AG08395 (cell line): ENCODE data around the gene IFRD2.
"Not testable (repeated sequence)": the region's sequence is repeated elsewhere in the genome, so short reads cannot be mapped to it uniquely, and the experiment has no call there.

ENCODE experiments used
- DNase-seq: peaks from one replicate; pipeline ENCODE4 v3.0.0; 2012; ENCODE audit warnings: mixed read lengths, low spot score

The IFRD2 gene

DNA sequence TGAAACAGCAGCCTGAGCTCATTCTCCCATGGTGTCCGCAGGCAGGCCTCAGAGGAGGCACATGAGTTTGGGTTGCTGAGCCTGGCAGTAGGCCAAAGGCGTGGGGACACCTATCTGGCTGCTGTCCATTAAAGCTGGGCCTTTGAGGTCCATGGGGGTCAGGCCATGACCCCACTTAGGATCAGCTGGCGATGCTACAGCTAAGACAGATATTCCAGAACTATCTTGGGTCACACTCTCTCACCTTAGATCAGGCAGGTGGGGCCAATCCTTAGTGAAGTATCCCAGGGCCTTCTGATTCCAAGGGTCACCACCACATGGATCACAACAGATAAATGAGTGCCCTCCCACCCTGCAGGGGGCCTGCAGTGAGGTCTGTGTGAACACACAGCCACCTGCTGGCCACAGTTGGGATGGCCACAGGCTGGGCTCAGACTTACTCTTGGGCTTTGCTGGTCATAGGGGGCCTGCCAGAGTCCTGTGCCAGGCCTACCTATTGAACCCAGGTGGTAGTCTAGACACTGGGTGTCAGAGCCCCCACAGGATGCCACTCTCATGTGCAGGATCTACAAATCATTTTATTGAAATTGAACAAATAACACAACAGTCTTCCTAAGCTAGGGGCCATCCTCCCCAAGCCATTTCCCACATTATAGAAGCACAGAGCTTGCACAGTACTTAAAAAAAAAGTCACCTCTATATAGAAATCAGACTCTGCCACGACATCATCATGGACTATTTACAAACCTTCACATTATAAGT lies 32.3 kb upstream of the IFRD2 start:
- DNase-seq = peak; percentile 72

DNA sequence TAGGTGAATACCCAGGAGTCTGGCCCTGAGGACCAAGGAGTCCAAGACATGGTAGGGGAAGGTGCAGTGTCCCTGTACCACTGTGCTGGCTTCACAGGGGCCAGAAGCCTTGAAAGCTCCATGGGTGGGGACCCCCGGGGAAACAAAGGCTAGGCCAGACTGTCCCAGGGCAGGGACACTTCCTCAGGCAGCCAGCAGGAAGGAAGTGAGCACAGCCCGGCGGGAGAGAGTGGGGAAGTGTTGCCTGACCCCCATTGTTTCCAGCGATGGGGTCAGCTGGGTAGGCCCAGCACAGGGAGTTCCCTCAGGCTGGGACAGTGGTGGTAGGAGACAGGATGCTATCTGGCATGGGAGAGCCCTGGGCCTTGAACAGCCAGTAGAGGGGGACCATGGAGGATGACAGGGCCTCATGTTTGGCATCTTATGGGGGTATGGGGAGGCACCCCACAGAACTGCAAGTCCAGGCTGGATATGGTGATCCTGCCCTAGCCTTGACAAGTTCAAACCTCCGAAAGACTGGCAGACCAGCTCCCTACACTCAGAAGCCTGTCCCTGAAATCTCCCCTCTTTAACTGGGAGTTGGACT lies 31.5 kb upstream of the IFRD2 start:
- DNase-seq = no peak

- no peak for DNase-seq
Measured at GRCh38 chr3:50323092-50323600, 30.9 kb upstream of the IFRD2 start.

DNA sequence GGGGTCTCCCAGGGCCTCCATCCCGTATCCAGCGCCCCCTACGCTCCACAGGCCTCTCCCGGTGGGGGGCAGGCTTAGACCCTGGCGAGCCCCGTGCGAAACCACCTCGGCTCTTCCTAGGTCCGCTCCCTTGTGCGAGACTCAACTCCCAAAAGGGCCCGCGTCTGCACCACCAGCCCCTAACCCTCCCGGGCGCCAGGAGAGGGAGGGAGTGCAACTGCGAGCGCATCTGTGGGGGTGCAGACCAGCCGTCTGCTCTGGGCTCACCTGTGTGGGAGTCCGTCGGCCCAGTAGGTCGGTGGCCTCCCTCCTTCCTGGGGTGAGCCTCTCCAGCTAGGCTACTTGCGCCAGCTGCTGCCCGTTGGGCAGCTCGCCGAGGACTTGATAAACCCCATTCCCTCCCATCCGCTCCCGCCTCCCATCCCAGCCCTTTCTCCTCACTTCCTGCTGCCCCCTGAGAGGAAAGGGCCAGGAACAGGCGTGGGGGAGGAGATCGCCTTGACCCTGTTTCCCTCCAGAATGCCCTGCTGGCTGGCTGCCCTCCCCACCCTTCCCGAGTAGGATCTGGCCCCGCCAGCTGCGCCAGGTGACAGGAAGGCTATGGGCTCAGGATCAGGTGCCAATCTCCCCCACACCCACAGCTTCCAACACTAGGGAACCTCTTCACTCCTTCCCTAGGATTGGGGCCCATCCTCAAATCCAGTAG lies 30.3 kb upstream of the IFRD2 start, which contains the start of gene HYAL2:
HYAL2 (minus strand) TSS at position 360 of the 706 bp plus-strand sequence. CDS start 2,256 bp downstream, outside the sequence.
- DNase-seq = no peak

GRCh38 chr3:50322115-50322385 lies 29.8 kb upstream of the IFRD2 start:
- DNase-seq = no peak

DNA sequence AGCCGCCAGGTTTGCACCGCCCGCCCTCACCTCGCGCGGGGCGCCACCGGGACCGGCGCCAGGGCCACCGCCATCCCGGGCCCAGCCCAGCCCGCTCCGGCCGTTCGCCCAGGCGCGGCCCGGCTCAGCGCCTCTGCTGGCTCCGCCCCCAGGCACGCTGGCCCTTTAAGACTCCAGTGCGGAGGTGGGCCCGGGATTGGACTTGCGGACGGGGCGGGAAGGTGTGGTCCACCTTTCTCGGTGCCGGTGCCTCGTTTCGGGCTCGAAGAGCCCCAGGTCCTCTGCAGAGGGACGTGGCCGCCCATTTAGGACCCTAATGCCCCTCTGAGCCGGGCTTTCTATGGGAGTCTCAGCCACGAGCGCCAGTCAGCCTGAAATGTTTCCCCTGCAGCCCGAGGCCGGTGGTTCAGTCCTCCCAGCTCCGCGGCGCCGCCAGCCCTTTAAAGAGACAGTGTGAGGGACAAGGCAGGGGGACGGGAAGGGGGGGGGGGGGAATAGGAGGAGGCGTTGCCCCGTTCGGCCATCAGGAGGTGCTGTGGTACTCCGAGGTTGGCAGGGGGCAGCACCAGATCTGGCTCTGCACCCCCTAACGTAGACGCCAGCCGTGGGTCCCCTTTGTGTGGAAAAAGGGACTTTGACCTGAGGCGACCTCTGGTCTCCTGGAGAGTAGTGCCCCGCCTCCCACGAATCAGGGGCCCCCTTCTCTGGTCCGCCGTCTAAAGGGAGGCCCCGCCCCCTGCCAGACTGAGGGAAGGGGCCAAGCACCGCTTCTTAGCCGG lies 29.3 kb upstream of the IFRD2 start:
- DNase-seq = peak; percentile 92

GRCh38 chr3:50320853-50321335 lies 28.7 kb upstream of the IFRD2 start:
- peak; percentile 76 for DNase-seq

DNA sequence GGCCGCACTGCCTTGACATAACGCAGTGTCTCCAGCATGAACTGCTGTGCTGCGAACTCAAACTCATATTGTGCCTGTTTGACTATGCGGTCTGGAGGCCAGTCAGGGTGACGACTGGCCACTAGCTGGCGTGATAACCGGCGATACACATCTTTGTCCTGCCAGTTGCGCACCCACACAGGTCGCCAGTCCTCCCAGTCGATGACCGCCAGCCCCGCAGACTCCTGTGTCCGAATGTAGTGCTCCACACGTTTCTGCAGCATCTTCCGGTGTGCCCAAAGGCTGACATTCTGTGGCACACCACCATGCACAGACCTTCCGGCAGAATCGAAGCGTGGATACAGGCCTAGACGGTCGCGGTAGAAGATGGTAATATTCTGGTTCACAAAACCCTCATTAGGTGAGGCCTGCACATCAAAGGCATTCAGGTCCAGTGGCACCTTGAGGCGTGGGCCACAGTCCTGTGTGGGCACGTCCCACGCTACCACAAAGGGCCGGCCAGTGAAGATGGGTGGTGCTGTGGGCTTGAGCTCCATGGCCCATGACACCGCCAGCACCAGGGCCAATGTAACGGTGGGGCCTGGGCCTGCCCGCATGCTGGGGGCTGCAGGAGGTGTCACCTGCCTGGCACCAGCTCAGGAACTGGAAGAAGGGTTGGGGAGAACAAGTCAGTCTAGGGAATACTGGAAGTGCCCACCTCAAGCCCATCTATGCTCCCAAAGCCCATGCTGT lies 27.8 kb upstream of the IFRD2 start:
- no peak for DNase-seq

GRCh38 chr3:50319181-50319893 lies 27.1 kb upstream of the IFRD2 start:
- no peak for DNase-seq

GRCh38 chr3:50318615-50319014 lies 26.4 kb upstream of the IFRD2 start:
- no peak for DNase-seq

DNA sequence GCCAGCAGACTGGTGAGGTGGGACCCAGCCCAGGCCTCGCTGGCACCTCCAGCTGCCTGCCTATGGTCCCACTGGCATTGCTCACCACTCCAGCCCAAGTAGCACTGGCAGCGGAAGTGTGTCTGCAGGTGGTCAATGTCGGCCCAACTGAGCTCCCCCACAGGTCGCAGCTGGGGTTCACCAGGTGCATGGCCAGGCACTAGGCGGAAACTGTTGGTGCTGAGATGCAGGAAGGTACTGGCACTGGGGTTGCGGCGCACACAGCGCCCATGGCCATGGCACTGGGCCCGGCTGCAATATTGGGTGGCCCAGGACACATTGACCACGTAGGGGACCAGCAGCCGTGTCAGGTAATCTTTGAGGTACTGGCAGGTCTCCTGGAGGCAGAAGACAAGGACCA lies 25.9 kb upstream of the IFRD2 start:
- DNase-seq = no peak

- no peak for DNase-seq
Measured at GRCh38 chr3:50317300-50317699, 25.1 kb upstream of the IFRD2 start.

- no peak for DNase-seq
Measured at GRCh38 chr3:50316657-50317242, 24.5 kb upstream of the IFRD2 start.

GRCh38 chr3:50314816-50315215 lies 22.6 kb upstream of the IFRD2 start:
- DNase-seq = no peak

- DNase-seq = no peak
Measured at GRCh38 chr3:50314342-50314741, 22.1 kb upstream of the IFRD2 start.

DNA sequence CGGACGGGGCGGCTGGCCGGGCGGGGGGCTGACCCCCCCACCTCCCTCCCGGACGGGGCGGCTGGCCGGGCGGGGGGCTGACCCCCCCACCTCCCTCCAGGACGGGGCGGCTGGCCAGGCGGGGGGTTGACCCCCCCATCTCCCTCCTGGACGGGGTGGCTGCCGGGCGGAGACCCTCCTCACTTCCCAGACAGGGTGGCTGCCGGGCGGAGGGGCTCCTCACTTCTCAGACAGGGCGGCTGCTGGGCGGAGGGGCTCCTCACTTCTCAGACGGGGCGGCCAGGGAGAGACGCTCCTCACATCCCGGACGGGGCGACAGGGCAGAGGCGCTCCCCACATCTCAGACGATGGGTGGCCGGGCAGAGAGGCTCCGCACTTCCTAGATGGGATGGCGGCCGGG lies 19.8 kb upstream of the IFRD2 start:
- DNase-seq = not testable (repeated sequence)

- no peak for DNase-seq
Measured at GRCh38 chr3:50304601-50305000, 12.4 kb upstream of the IFRD2 start.

- no peak for DNase-seq
Measured at GRCh38 chr3:50303013-50303815, 11.0 kb upstream of the IFRD2 start, which contains the start of gene HYAL1. Gene HYAL1, minus strand, starts transcription at chr3:50303574. Its CDS starts 618 bp downstream, at chr3:50302956.
